H1 (cell line): ENCODE measurements around the gene ZNF716. TPM values are rescaled to one million over a fixed set of nuclear protein-coding genes. Genes with fewer than 3 reads are reported as not detected.

Experiments used
- CTCF ChIA-PET: fragments of 300-600 bp; sonication (Branson Sonifier 250); formaldehyde crosslinking; loops from one replicate; lab custom pipeline; 2021; ENCODE audit not compliant: partially characterized antibody; lab: Charles Lee
- POLR2A ChIA-PET: fragments of 300-600 bp; sonication (Branson Sonifier 250); formaldehyde crosslinking; loops from one replicate; lab custom pipeline; 2021; ENCODE audit warnings: inconsistent platforms; ENCODE audit not compliant: partially characterized antibody; lab: Charles Lee
- DNase-seq, 2 experiments: peaks; one replicate each; pipeline versions ENCODE4 v3.0.0 to v3.0.0-alpha.2; 2010 to 2022; ENCODE audit warnings: low spot score in 2 of 2, low read depth in 1 of 2, mixed read lengths in 1 of 2
- FAIRE-seq: peaks from 2 replicates; lab custom pipeline; 2011; peaks lifted over from hg19 to GRCh38; lab: Jason Lieb, UNC
- H2AFZ ChIP-seq: 2 replicates; pipeline ENCODE4 v1.8.1; 2012; ENCODE audit warnings: low read length, inconsistent platforms
- H2AK5ac ChIP-seq: 2 replicates; pipeline ENCODE4 v1.6.1; 2013; ENCODE audit warnings: low read depth, low read length
- H2BK120ac ChIP-seq: replicated peaks from 2 replicates; pipeline ENCODE3; 2013; ENCODE audit warnings: low read depth, low read length, inconsistent platforms
- H2BK12ac ChIP-seq: 2 replicates; pipeline ENCODE4 v1.6.1; 2013; ENCODE audit warnings: low read depth, low read length
- H2BK15ac ChIP-seq: 2 replicates; pipeline ENCODE4 v1.6.1; 2013; ENCODE audit warnings: low read length
- H2BK20ac ChIP-seq: 2 replicates; pipeline ENCODE4 v1.6.1; 2013; ENCODE audit warnings: low read length
- H2BK5ac ChIP-seq: 2 replicates; pipeline ENCODE4 v1.6.1; 2013; ENCODE audit warnings: low read depth, low read length
- H3K14ac ChIP-seq: 2 replicates; pipeline ENCODE4 v1.6.1; 2013; ENCODE audit warnings: inconsistent platforms; ENCODE audit not compliant: insufficient read length
- H3K18ac ChIP-seq: 2 replicates; pipeline ENCODE4 v1.6.1; 2013; ENCODE audit warnings: low read length; ENCODE audit errors: extremely low read depth
- H3K23ac ChIP-seq: 2 replicates; pipeline ENCODE4 v1.6.1; 2013; ENCODE audit warnings: inconsistent platforms; ENCODE audit not compliant: insufficient read length
- H3K23me2 ChIP-seq: 2 replicates; pipeline ENCODE4 v1.6.1; 2013; ENCODE audit warnings: low read depth, low read length
- H3K27ac ChIP-seq: 2 replicates; pipeline ENCODE4 v1.6.1; 2011; ENCODE audit warnings: low read depth, low read length, inconsistent platforms
- H3K27me3 ChIP-seq, 4 experiments: replicated peaks in 1 of 4; 1 replicate in 1 of 4; 2 replicates in 3 of 4; pipeline versions ENCODE4 v1.6.1 to v1.8.1; 2011 to 2013; ENCODE audit warnings: low read length in 3 of 4, mild to moderate bottlenecking in 3 of 4, inconsistent platforms in 2 of 4, mixed read lengths in 2 of 4, moderate library complexity in 1 of 4; ENCODE audit not compliant: control insufficient read depth in 3 of 4, insufficient read depth in 3 of 4; ENCODE audit errors: extremely low read depth in 1 of 4
- H3K36me3 ChIP-seq, 4 experiments: 2 replicates each; pipeline versions ENCODE4 v1.6.1 to v1.8.1; 2011 to 2013; ENCODE audit warnings: mild to moderate bottlenecking in 4 of 4, low read length in 3 of 4, moderate library complexity in 2 of 4, control low read depth in 1 of 4, inconsistent platforms in 1 of 4; ENCODE audit not compliant: insufficient read depth in 4 of 4, control insufficient read depth in 2 of 4
- H3K4ac ChIP-seq: replicated peaks from 2 replicates; pipeline ENCODE3; 2013; ENCODE audit warnings: low read length, low read depth, mixed read lengths, inconsistent platforms; ENCODE audit not compliant: insufficient read length
- H3K4me1 ChIP-seq, 4 experiments: replicated peaks in 1 of 4; 1 replicate in 1 of 4; 2 replicates in 3 of 4; pipeline versions ENCODE4 v1.6.1 to v1.8.1; 2011 to 2013; ENCODE audit warnings: low read length in 3 of 4, inconsistent platforms in 2 of 4, mixed read lengths in 1 of 4; ENCODE audit not compliant: insufficient read depth in 4 of 4, control insufficient read depth in 3 of 4
- H3K4me2 ChIP-seq, 2 experiments: 2 replicates each; pipeline versions ENCODE4 v1.6.1 to v1.8.1; 2011 to 2013; ENCODE audit warnings: low read depth in 2 of 2, low read length in 2 of 2, control low read depth in 1 of 2, inconsistent platforms in 1 of 2, mild to moderate bottlenecking in 1 of 2; ENCODE audit not compliant: insufficient read depth in 1 of 2
- H3K4me3 ChIP-seq, 4 experiments: fragments of 200-600, 300-600 bp in 1 of 4; sonication (generic), shearing (Covaris generic), sonication (Bioruptor Twin) in 1 of 4; 2 replicates each; pipeline versions ENCODE4 v1.5.1 to v1.8.1; 2011 to 2016; ENCODE audit warnings: low read length in 4 of 4, low read depth in 3 of 4, control low read depth in 2 of 4, inconsistent platforms in 2 of 4, mild to moderate bottlenecking in 2 of 4, mixed read lengths in 1 of 4, moderate library complexity in 1 of 4; ENCODE audit not compliant: insufficient read depth in 2 of 4; ENCODE audit errors: extremely low read depth in 1 of 4
- H3K56ac ChIP-seq: replicated peaks from 2 replicates; pipeline ENCODE3; 2013; ENCODE audit warnings: low read depth, mild to moderate bottlenecking, mixed read lengths, low read length, inconsistent platforms; ENCODE audit not compliant: insufficient read length
- H3K79me1 ChIP-seq: 2 replicates; pipeline ENCODE4 v1.6.1; 2013; ENCODE audit warnings: low read depth, low read length, control low read depth
- H3K79me2 ChIP-seq, 2 experiments: 2 replicates each; pipeline versions ENCODE4 v1.6.1 to v1.8.1; 2012 to 2013; ENCODE audit warnings: low read length in 2 of 2, mild to moderate bottlenecking in 2 of 2, inconsistent platforms in 1 of 2; ENCODE audit not compliant: insufficient read depth in 2 of 2, control insufficient read depth in 1 of 2
- H3K9ac ChIP-seq, 4 experiments: replicated peaks in 1 of 4; 1 replicate in 1 of 4; 2 replicates in 3 of 4; pipeline versions ENCODE4 v1.6.1 to v1.8.1; 2011 to 2013; ENCODE audit warnings: low read depth in 3 of 4, low read length in 3 of 4, control low read depth in 2 of 4, mild to moderate bottlenecking in 2 of 4, moderate library complexity in 2 of 4, inconsistent platforms in 1 of 4; ENCODE audit errors: extremely low read depth in 1 of 4
- H3K9me3 ChIP-seq, 2 experiments: 2 replicates each; pipeline versions ENCODE4 v1.6.1 to v1.8.1; 2012 to 2013; ENCODE audit warnings: mild to moderate bottlenecking in 2 of 2, moderate library complexity in 2 of 2, control low read depth in 1 of 2, inconsistent platforms in 1 of 2, low read depth in 1 of 2, low read length in 1 of 2, mixed read lengths in 1 of 2; ENCODE audit not compliant: insufficient read depth in 2 of 2
- H4K20me1 ChIP-seq, 2 experiments: replicated peaks in 1 of 2; 2 replicates each; pipeline versions ENCODE3 to v1.8.1; 2011 to 2013; ENCODE audit warnings: inconsistent platforms in 2 of 2, low read length in 2 of 2, mild to moderate bottlenecking in 1 of 2; ENCODE audit not compliant: insufficient read depth in 2 of 2, control insufficient read depth in 1 of 2
- H4K5ac ChIP-seq: 2 replicates; pipeline ENCODE4 v1.6.1; 2013; ENCODE audit warnings: low read length, low read depth, mixed read lengths, inconsistent platforms; ENCODE audit not compliant: insufficient read length
- H4K8ac ChIP-seq: 2 replicates; pipeline ENCODE4 v1.8.0; 2013; ENCODE audit warnings: mild to moderate bottlenecking, moderate library complexity, low read length, inconsistent platforms; ENCODE audit not compliant: insufficient read depth; ENCODE audit errors: extremely low read depth
- H4K91ac ChIP-seq: replicated peaks from 2 replicates; pipeline ENCODE3; 2013; ENCODE audit warnings: low read length, mixed read lengths, inconsistent platforms; ENCODE audit not compliant: insufficient read length
- ASH2L ChIP-seq: fragments of 200-600, 300-600 bp; sonication (generic); IDR thresholded peaks from one replicate; pipeline ENCODE4 v1.7.1; 2017; ENCODE audit warnings: low read length
- ATF2 ChIP-seq: IDR thresholded peaks from 2 replicates; pipeline ENCODE4 v1.6.1; 2012; ENCODE audit warnings: low read length, inconsistent platforms
- CEBPB ChIP-seq: IDR thresholded peaks from 2 replicates; pipeline ENCODE4 v1.6.1; 2012; ENCODE audit warnings: low read depth, low read length
- CHD1 ChIP-seq: IDR thresholded peaks from 2 replicates; pipeline ENCODE4 v1.6.1; 2012; ENCODE audit warnings: low read depth, low read length, improper control_type of control experiment
- CREB1 ChIP-seq: IDR thresholded peaks from 2 replicates; pipeline ENCODE4 v1.6.1; 2012; ENCODE audit warnings: inconsistent platforms
- GTF2F1 ChIP-seq: IDR thresholded peaks from 2 replicates; pipeline ENCODE4 v1.6.1; 2012; ENCODE audit warnings: low read depth, low read length, improper control_type of control experiment, borderline replicate concordance
- KDM1A ChIP-seq: fragments of 200-600, 300-600 bp; sonication (generic); IDR thresholded peaks from 2 replicates; pipeline ENCODE4 v1.7.1; 2016; ENCODE audit warnings: mild to moderate bottlenecking, low read length, borderline replicate concordance
- MAFK ChIP-seq: IDR thresholded peaks from 2 replicates; pipeline ENCODE4 v1.6.1; 2012; ENCODE audit warnings: low read depth, mild to moderate bottlenecking, improper control_type of control experiment, low read length
- NANOG ChIP-seq: IDR thresholded peaks from 2 replicates; pipeline ENCODE4 v1.6.1; 2011; ENCODE audit warnings: low read length, low read depth, mild to moderate bottlenecking, inconsistent platforms; ENCODE audit not compliant: insufficient read depth, poor library complexity, severe bottlenecking
- RFX5 ChIP-seq: IDR thresholded peaks from 2 replicates; pipeline ENCODE4 v1.6.1; 2011; ENCODE audit warnings: low read depth, low read length, improper control_type of control experiment, borderline replicate concordance
- TEAD4 ChIP-seq: IDR thresholded peaks from 2 replicates; pipeline ENCODE4 v1.6.1; 2012; ENCODE audit warnings: low read depth, low read length, inconsistent platforms, mixed read lengths
- ZNF274 ChIP-seq: IDR thresholded peaks from 2 replicates; pipeline ENCODE4 v1.7.0; 2012; ENCODE audit warnings: low read length, borderline replicate concordance; ENCODE audit errors: extremely low read depth
- WGBS, 2 experiments: shearing (Covaris generic) in 1 of 2; methylation state at CpG; one replicate each; pipeline versions ENCODE4 v1.1.6 to v1.1.7; 2013 to 2015; ENCODE audit warnings: low lambda C conversion rate in 2 of 2, mixed read lengths in 2 of 2, inconsistent platforms in 1 of 2, low coverage in 1 of 2, missing lambda C conversion rate in 1 of 2; ENCODE audit not compliant: insufficient replicate concordance in 2 of 2, insufficient coverage in 1 of 2, insufficient read length in 1 of 2; ENCODE audit errors: extremely low coverage in 1 of 2, missing lambda C conversion rate in 1 of 2; 5-methylcytosine and 5-hydroxymethylcytosine counted together
- polyA plus RNA-seq, 7 experiments: library from polyadenylated mRNA; depleted of rRNA in 3 of 7; stranded (reverse) in 5 of 7; unstranded in 2 of 7; fragments of >200 nt in 5 of 7; fragments of 200-250 nt in 2 of 7; gene quantifications; 1 replicate in 5 of 7; 2 replicates in 1 of 7; 4 replicates in 1 of 7; pipeline versions ENCODE4 v1.2.1 to v1.2.3, GENCODE V29; 2011 to 2013; ENCODE audit warnings: missing spikeins in 2 of 7, mixed read lengths in 2 of 7
- total RNA-seq: library from RNA; stranded (reverse); fragmentation: NEBNext Ultra II Directional; extraction: Animal tissue kit (Norgen Biotek cat#: 25700); gene quantifications from 2 replicates; pipeline ENCODE4 v1.2.1, GENCODE V29; 2021

The ZNF716 gene
- total and polyA plus RNA-seq, 2 of the 8 experiments (the other 6 are each of a cell fraction or from before 2014, with no cell fraction given): not detected

GRCh38 chr7:57427146-57427545, 22.8 kb upstream of the ZNF716 start:
- FAIRE-seq: no peak
- 72% methylated on average over 9 of the region's 10 CpGs; no CpG with 5 or more reads in 1 of the 2 experiments for whole genome bisulfite sequencing, 2 experiments
- Histone ChIP-seq H3K4me2 (no peak overlapping the region), H3K79me1 (no peaks in the 10 kb centered on the region), H2BK12ac (no peak overlapping the region), H2BK15ac (no peak overlapping the region), H2AFZ (no peak overlapping the region), H3K27me3 (no peaks in the 10 kb centered on the region), H2BK20ac (no peak overlapping the region), H3K9ac (no peak overlapping the region), H3K9me3 (peaks cover 52 to 70% of the 10 kb centered on the region in 2 experiments), H4K20me1 (no peaks in the 10 kb centered on the region), H4K5ac (no peak overlapping the region), H2BK5ac (no peak overlapping the region), H3K18ac (no peak overlapping the region), H3K23me2 (no peaks in the 10 kb centered on the region), H3K27ac (no peak overlapping the region), H3K23ac (no peak overlapping the region), H3K14ac (no peak overlapping the region), H2BK120ac (no peak overlapping the region), H2AK5ac (no peak overlapping the region), H3K79me2 (no peaks in the 10 kb centered on the region), H4K8ac (no peak overlapping the region), H3K56ac (no peak overlapping the region), H3K36me3 (peaks cover 0 to 11% (median 0%) of the 10 kb centered on the region in 4 experiments; a peak in 1 of 8 replicates), H3K4me1 (no peaks in the 10 kb centered on the region), H3K4me3 (no peak overlapping the region), H3K4ac (no peak overlapping the region), H4K91ac (no peak overlapping the region)
- ChIA-PET POLR2A (no interaction called here), CTCF (no interaction called here)
- no peak for TF ChIP-seq CEBPB
- TF ChIP-seq ASH2L: no peak
- no peak for TF ChIP-seq GTF2F1
- TF ChIP-seq RFX5: no peak
- TF ChIP-seq ATF2: no peak
- TF ChIP-seq NANOG: no peak
- no peak for TF ChIP-seq KDM1A
- no peak for TF ChIP-seq CREB1
- no peak for TF ChIP-seq TEAD4
- no peak for TF ChIP-seq CHD1
- TF ChIP-seq ZNF274: no peak
- TF ChIP-seq MAFK: no peak
- DNase-seq: no peak
